Measurements from ENCODE around the gene AP1B1.
"Not testable (repeated sequence)": the region's sequence is repeated elsewhere in the genome, so short reads cannot be mapped to it uniquely, and the experiment has no call there.

The AP1B1 gene

DNA sequence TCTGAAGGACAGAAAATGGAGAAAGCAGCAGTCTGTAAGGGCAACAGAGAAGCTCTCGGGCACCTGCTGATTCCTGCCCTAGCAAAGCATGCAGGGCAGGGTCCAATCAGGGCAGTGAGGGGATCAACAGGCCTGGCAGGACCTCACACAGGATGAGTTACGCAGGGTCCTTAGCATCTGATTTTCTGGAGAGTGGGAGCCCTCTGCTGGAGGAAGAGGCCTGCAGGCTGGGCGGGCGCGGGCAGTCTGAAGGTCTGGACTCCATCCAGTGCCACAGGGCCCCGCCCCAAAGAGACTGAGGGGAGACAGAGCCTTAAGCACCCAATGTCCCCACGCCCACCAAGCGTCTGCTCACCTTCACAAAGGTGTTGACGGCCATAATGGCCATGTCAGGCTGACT is 28.9 kb downstream of the AP1B1 start:
- no peak for DNase-seq (ENCODE audit: low read depth, low spot score)
- Histone ChIP-seq H3K9me3 (ENCODE audit: insufficient read depth, low read length) (no peaks in the 10 kb centered on the region), H3K36me3 (ENCODE audit: insufficient read depth, insufficient read length, low read length) (peaks cover 45% of the 10 kb centered on the region), H3K27me3 (ENCODE audit: insufficient read depth, insufficient read length) (no peaks in the 10 kb centered on the region), H3K9ac (ENCODE audit: insufficient read length, low read depth) (no peak overlapping the region), H3K4me1 (ENCODE audit: insufficient read depth, insufficient read length) (peaks cover 3% of the 10 kb centered on the region), H3K4me3 (ENCODE audit: insufficient read length, low read depth) (no peak overlapping the region)
- TF ChIP-seq SUZ12 (IDR thresholded peaks at IDR 0.05; ENCODE audit: extremely low read depth, insufficient read depth, insufficient read length) (no peak), YY1 (IDR thresholded peaks at IDR 0.05; ENCODE audit: insufficient read depth, insufficient read length) (no peak), ZNF274 (IDR thresholded peaks at IDR 0.05; ENCODE audit: low read depth, low read length) (no peak)

DNA sequence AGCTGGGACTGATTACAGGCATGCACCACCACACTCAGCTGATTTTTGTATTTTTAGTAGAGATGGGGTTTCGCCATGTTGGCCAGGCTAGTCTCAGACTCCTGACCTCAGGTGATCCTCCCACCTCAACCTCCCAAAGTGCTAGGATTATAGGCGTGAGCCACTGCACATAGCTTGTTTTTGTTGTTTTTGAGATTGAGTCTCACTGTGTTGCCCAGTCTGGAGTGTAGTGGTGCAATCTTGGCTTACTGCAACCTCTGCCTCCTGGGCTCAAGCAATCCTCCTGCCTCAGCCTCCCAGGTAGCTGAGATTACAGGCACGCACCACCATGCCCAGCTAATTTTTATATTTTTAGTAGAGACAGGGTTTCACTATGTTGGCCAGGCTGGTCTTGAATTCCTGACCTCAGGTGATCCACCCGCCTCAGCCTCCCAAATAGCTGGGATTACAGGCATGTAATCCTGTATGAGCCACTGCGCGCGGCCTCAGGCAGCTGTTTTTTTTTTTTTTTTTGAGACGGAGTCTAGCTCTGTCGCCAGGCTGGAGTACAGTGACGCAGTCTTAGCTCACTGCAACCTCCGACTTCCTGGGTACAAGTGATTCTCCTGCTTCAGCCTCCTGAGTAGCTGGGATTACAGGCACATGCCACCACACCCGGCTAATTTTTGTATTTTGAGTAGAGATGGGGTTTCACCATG is 31.0 kb downstream of the AP1B1 start:
- H3K9ac ChIP-seq (ENCODE audit: insufficient read length, low read depth); H3K4me3 ChIP-seq (ENCODE audit: insufficient read length, low read depth); H3K9me3 ChIP-seq (ENCODE audit: insufficient read depth, low read length); H3K4me1 ChIP-seq (ENCODE audit: insufficient read depth, insufficient read length); H3K27me3 ChIP-seq (ENCODE audit: insufficient read depth, insufficient read length); DNase-seq (ENCODE audit: low read depth, low spot score): not testable (repeated sequence)
- H3K36me3 ChIP-seq (ENCODE audit: insufficient read depth, insufficient read length, low read length), result peaks cover 64% of the 10 kb centered on the region

DNA sequence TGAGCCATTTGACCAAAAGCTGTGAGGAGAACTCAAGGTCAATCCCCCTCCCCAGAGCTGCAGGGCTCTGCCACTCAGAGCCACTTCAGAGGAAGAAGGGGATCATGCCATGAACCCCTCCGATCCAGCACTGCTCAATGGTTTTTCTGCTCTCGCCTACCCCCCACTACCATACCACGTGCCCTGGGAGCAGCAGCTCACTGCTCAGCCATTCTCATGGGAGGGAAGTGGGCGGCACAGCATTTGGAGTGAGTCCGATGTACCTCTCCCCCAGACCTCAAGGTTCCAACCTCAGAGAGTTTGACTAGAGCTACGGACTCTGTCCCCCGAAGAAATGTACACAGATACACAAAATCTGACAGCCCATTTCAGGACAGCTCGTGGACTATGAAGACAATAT is 34.5 kb downstream of the AP1B1 start:
- Histone ChIP-seq H3K4me1 (ENCODE audit: insufficient read depth, insufficient read length) (peaks cover under 1% of the 10 kb centered on the region), H3K27me3 (ENCODE audit: insufficient read depth, insufficient read length) (no peaks in the 10 kb centered on the region), H3K9me3 (ENCODE audit: insufficient read depth, low read length) (no peaks in the 10 kb centered on the region), H3K9ac (ENCODE audit: insufficient read length, low read depth) (no peak overlapping the region), H3K4me3 (ENCODE audit: insufficient read length, low read depth) (no peak overlapping the region), H3K36me3 (ENCODE audit: insufficient read depth, insufficient read length, low read length) (peaks cover 88% of the 10 kb centered on the region)
- no peak for DNase-seq (ENCODE audit: low read depth, low spot score)
- TF ChIP-seq ZNF274 (IDR thresholded peaks at IDR 0.05; ENCODE audit: low read depth, low read length) (no peak), SUZ12 (IDR thresholded peaks at IDR 0.05; ENCODE audit: extremely low read depth, insufficient read depth, insufficient read length) (no peak), YY1 (IDR thresholded peaks at IDR 0.05; ENCODE audit: insufficient read depth, insufficient read length) (no peak)

DNA sequence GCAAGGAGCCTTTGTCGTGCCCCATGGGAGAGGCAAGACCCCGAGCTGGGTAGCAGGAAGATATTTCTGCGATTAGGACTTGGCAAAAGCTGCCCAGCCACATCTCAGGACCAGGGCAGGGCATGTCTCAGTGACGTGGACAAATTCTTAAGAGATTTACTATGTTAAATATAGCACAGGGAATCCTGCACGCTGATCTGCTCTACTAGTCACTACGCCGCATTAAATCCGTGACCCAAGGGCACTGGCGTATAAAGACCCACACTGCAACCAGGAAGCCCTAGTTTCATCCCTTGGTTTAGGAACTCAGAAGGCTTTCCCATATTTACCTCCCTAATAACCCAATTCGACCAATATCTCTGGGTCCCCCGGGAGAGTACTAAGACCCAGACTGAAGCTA is 35.1 kb downstream of the AP1B1 start:
- Histone ChIP-seq H3K4me3 (ENCODE audit: insufficient read length, low read depth) (no peak overlapping the region), H3K27me3 (ENCODE audit: insufficient read depth, insufficient read length) (no peaks in the 10 kb centered on the region), H3K36me3 (ENCODE audit: insufficient read depth, insufficient read length, low read length) (peaks cover 87% of the 10 kb centered on the region), H3K9me3 (ENCODE audit: insufficient read depth, low read length) (no peaks in the 10 kb centered on the region), H3K4me1 (ENCODE audit: insufficient read depth, insufficient read length) (no peaks in the 10 kb centered on the region), H3K9ac (ENCODE audit: insufficient read length, low read depth) (no peak overlapping the region)
- no peak for DNase-seq (ENCODE audit: low read depth, low spot score)
- TF ChIP-seq YY1 (IDR thresholded peaks at IDR 0.05; ENCODE audit: insufficient read depth, insufficient read length), result no peak

DNA sequence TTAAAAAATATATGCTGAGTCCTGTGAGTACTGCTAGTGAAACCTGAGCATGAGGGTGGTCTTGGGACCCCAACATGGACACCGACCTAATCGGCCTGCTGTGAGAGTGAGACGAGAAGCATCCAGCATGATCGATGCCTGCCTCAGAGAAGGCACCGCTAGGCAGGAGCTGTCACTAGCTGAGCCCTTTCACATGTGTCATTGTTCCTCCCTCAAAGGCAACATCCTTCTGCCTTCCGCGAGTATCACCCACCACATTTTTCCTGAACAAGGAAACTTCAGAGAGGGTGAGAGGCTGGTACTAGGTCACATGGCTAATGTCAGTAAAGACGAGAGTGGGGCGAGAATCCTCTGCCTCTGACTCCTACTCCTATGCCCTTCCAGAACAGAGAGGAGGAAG is 35.6 kb downstream of the AP1B1 start:
- H3K27me3 ChIP-seq (ENCODE audit: insufficient read depth, insufficient read length), result no peaks in the 10 kb centered on the region
- H3K9me3 ChIP-seq (ENCODE audit: insufficient read depth, low read length), result no peaks in the 10 kb centered on the region
- no peak overlapping the region for H3K9ac ChIP-seq (ENCODE audit: insufficient read length, low read depth)
- no peaks in the 10 kb centered on the region for H3K4me1 ChIP-seq (ENCODE audit: insufficient read depth, insufficient read length)
- H3K36me3 ChIP-seq (ENCODE audit: insufficient read depth, insufficient read length, low read length), result peaks cover 87% of the 10 kb centered on the region
- TF ChIP-seq ZNF274 (IDR thresholded peaks at IDR 0.05; ENCODE audit: low read depth, low read length) (no peak), SUZ12 (IDR thresholded peaks at IDR 0.05; ENCODE audit: extremely low read depth, insufficient read depth, insufficient read length) (no peak), YY1 (IDR thresholded peaks at IDR 0.05; ENCODE audit: insufficient read depth, insufficient read length) (no peak)
- H3K4me3 ChIP-seq (ENCODE audit: insufficient read length, low read depth), result no peak overlapping the region
- DNase-seq (ENCODE audit: low read depth, low spot score), result no peak

DNA sequence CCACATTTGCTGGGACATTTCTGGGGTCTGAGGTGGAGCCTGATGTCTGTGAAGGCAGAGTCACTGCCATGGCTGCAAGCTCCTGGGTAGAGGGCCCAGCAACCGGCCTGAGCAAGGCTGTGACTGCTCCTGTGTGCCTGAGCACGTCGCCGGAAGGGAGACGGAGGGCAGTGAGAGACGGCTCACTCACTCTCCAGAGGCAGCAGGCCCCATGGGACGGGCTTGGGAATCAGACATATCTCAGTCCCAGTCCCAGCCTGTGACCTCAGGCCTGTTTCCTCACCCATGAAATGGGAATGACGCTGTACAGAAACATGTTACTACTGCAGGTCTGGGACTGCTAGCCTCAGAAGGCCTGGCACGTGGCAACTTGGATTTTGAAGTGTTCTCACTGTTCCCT is 36.5 kb downstream of the AP1B1 start:
- Histone ChIP-seq H3K4me1 (ENCODE audit: insufficient read depth, insufficient read length) (no peaks in the 10 kb centered on the region), H3K9ac (ENCODE audit: insufficient read length, low read depth) (no peak overlapping the region), H3K27me3 (ENCODE audit: insufficient read depth, insufficient read length) (no peaks in the 10 kb centered on the region), H3K9me3 (ENCODE audit: insufficient read depth, low read length) (no peaks in the 10 kb centered on the region), H3K36me3 (ENCODE audit: insufficient read depth, insufficient read length, low read length) (peaks cover 94% of the 10 kb centered on the region), H3K4me3 (ENCODE audit: insufficient read length, low read depth) (no peak overlapping the region)
- DNase-seq (ENCODE audit: low read depth, low spot score), result no peak
- TF ChIP-seq SUZ12 (IDR thresholded peaks at IDR 0.05; ENCODE audit: extremely low read depth, insufficient read depth, insufficient read length) (no peak), ZNF274 (IDR thresholded peaks at IDR 0.05; ENCODE audit: low read depth, low read length) (no peak), YY1 (IDR thresholded peaks at IDR 0.05; ENCODE audit: insufficient read depth, insufficient read length) (no peak)

DNA sequence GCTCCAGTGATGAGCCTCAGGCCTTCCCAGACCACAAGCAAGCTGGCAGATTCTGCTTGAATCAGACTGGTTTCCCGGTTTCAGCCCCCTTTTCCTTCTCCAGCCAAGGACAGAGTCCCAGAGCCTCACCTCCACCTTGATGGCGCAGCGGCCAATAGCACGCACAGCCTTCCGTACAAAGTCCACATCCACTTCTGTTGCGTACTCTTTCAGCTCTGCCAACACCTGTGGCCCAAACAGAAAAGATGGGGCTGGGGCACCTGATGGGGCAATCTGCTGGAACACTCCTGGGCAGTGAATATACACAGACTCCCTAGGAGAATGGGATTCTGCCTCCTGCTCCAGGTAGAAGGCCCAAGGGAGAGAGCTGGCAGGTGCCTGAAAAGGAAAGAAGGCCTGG is 37.3 kb downstream of the AP1B1 start:
- no peak overlapping the region for H3K9ac ChIP-seq (ENCODE audit: insufficient read length, low read depth)
- H3K9me3 ChIP-seq (ENCODE audit: insufficient read depth, low read length), result no peaks in the 10 kb centered on the region
- H3K4me1 ChIP-seq (ENCODE audit: insufficient read depth, insufficient read length), result no peaks in the 10 kb centered on the region
- no peaks in the 10 kb centered on the region for H3K27me3 ChIP-seq (ENCODE audit: insufficient read depth, insufficient read length)
- H3K4me3 ChIP-seq (ENCODE audit: insufficient read length, low read depth), result no peak overlapping the region
- H3K36me3 ChIP-seq (ENCODE audit: insufficient read depth, insufficient read length, low read length), result peaks cover 92% of the 10 kb centered on the region
- DNase-seq (ENCODE audit: low read depth, low spot score), result no peak
- TF ChIP-seq YY1 (IDR thresholded peaks at IDR 0.05; ENCODE audit: insufficient read depth, insufficient read length), result no peak
- no peak for TF ChIP-seq ZNF274 (IDR thresholded peaks at IDR 0.05; ENCODE audit: low read depth, low read length)
- no peak for TF ChIP-seq SUZ12 (IDR thresholded peaks at IDR 0.05; ENCODE audit: extremely low read depth, insufficient read depth, insufficient read length)

DNA sequence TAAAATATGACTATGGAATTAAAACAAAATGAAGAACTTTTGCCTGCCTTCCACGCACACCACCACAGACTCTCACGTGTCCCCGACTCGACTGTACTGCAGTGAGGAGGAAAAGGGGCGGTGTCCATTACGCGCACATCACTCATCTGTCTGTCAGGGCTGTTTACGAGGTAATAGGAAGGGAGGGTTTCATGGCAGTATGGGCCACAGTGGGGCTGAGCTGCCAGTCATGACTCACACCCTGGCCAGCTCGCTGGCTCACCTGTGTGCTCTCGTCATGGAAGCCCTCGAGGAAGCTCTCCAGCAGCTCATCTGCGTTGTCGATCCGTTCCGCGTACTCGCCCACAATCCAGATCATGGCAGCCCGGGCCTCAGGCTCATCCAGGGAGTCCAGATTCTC is 39.4 kb downstream of the AP1B1 start:
- TF ChIP-seq SUZ12 (IDR thresholded peaks at IDR 0.05; ENCODE audit: extremely low read depth, insufficient read depth, insufficient read length) (no peak), YY1 (IDR thresholded peaks at IDR 0.05; ENCODE audit: insufficient read depth, insufficient read length) (no peak), ZNF274 (IDR thresholded peaks at IDR 0.05; ENCODE audit: low read depth, low read length) (no peak)
- peaks cover 74% of the 10 kb centered on the region for H3K36me3 ChIP-seq (ENCODE audit: insufficient read depth, insufficient read length, low read length)
- no peaks in the 10 kb centered on the region for H3K9me3 ChIP-seq (ENCODE audit: insufficient read depth, low read length)
- no peak overlapping the region for H3K4me3 ChIP-seq (ENCODE audit: insufficient read length, low read depth)
- no peaks in the 10 kb centered on the region for H3K4me1 ChIP-seq (ENCODE audit: insufficient read depth, insufficient read length)
- no peaks in the 10 kb centered on the region for H3K27me3 ChIP-seq (ENCODE audit: insufficient read depth, insufficient read length)
- no peak for DNase-seq (ENCODE audit: low read depth, low spot score)
- no peak overlapping the region for H3K9ac ChIP-seq (ENCODE audit: insufficient read length, low read depth)

Measured in NT2/D1 (cell line).